GM12878 (cell line): ENCODE results near the gene EVI2B. TPM values are rescaled to one million over a fixed set of nuclear protein-coding genes. Genes with fewer than 3 reads are reported as not detected.

Experiments
- ATAC-seq: fragments of 200-7000 bp; cut with Tn5 transposase; 3 replicates; pipeline ENCODE4 v1.9.1; 2020; ENCODE audit warnings: mild to moderate bottlenecking, moderate library complexity
- Bru-seq: library from RNA; stranded (reverse); fragments of 400-500 nt; gene quantifications from one replicate; lab custom pipeline; 2021; lab: Mats Ljungman, UMichigan
- BruChase-seq, 2 experiments: library from RNA; stranded (reverse); fragments of 400-500 nt; gene quantifications; one replicate each; lab custom pipeline; 2021; lab: Mats Ljungman, UMichigan
- BruUV-seq: library from RNA; stranded (reverse); fragments of 400-500 nt; replicated peaks from 2 replicates; lab custom pipeline; 2021; lab: Mats Ljungman, UMichigan
- CTCF ChIA-PET: fragments of 300-600 bp; sonication (Branson Sonifier 250); formaldehyde crosslinking; extraction: SDS; loops from one replicate; lab custom pipeline; 2021; ENCODE audit warnings: inconsistent platforms; lab: Yijun Ruan, JAX
- POLR2A ChIA-PET: fragments of 350-600 bp; formaldehyde crosslinking; extraction: SDS; loops from one replicate; lab custom pipeline; 2021; ENCODE audit warnings: inconsistent platforms; lab: Charles Lee
- RAD21 ChIA-PET: fragments of 300-600 bp; sonication (Branson Sonifier 250); formaldehyde crosslinking; loops from one replicate; lab custom pipeline; 2023; ENCODE audit warnings: antibody characterized with exemption; ENCODE audit not compliant: unreplicated experiment; lab: Charles Lee
- SMC1A ChIA-PET: fragments of 300-600 bp; sonication (Branson Sonifier 250); formaldehyde crosslinking; loops from one replicate; lab custom pipeline; 2023; ENCODE audit not compliant: unreplicated experiment, uncharacterized antibody; lab: Charles Lee
- DNase-seq: peaks from one replicate; pipeline ENCODE4 v3.0.0-alpha.2; 2011; ENCODE audit warnings: low read depth, low spot score
- FAIRE-seq: peaks from 3 replicates; lab custom pipeline; 2011; peaks lifted over from hg19 to GRCh38; lab: Jason Lieb, UNC
- H2AFZ ChIP-seq: 2 replicates; pipeline ENCODE4 v1.6.0; 2011; ENCODE audit warnings: low read depth, low read length, control low read depth; ENCODE audit not compliant: control insufficient read depth
- H3K27ac ChIP-seq: 2 replicates; pipeline ENCODE4 v1.5.1; 2011; ENCODE audit warnings: control low read depth; ENCODE audit not compliant: control insufficient read depth, insufficient read depth
- H3K27me3 ChIP-seq, 2 experiments: replicated peaks in 1 of 2; 2 replicates each; pipeline versions ENCODE4 v1.6.0 to v1.6.1; 2011; ENCODE audit warnings: low read length in 1 of 2; ENCODE audit not compliant: control insufficient read depth in 2 of 2, insufficient read depth in 2 of 2
- H3K36me3 ChIP-seq, 2 experiments: 2 replicates each; pipeline ENCODE4 v1.5.1; 2011; ENCODE audit warnings: low read length in 1 of 2; ENCODE audit not compliant: control insufficient read depth in 2 of 2, insufficient read depth in 2 of 2
- H3K4me1 ChIP-seq: 2 replicates; pipeline ENCODE4 v1.6.1; 2011; ENCODE audit warnings: mild to moderate bottlenecking, low read length, moderate library complexity, mixed read lengths; ENCODE audit not compliant: control insufficient read depth, insufficient read depth
- H3K4me2 ChIP-seq: 2 replicates; pipeline ENCODE4 v1.6.0; 2011; ENCODE audit warnings: control low read depth; ENCODE audit not compliant: control insufficient read depth, insufficient read depth
- H3K4me3 ChIP-seq: fragments of 200-600 bp; sonication (generic); 2 replicates; pipeline ENCODE4 v1.5.1; 2016
- H3K79me2 ChIP-seq: 2 replicates; pipeline ENCODE4 v1.6.0; 2011; ENCODE audit warnings: low read length; ENCODE audit not compliant: control insufficient read depth, insufficient read depth
- H3K9ac ChIP-seq: 2 replicates; pipeline ENCODE4 v1.8.0; 2011; ENCODE audit warnings: low read length, control low read depth, mixed read lengths; ENCODE audit not compliant: control insufficient read depth, insufficient read depth
- H3K9me3 ChIP-seq: replicated peaks from 3 replicates; pipeline ENCODE4 v1.5.1; 2011; ENCODE audit warnings: mild to moderate bottlenecking, low read length; ENCODE audit not compliant: control insufficient read depth, insufficient read depth
- H4K20me1 ChIP-seq: 2 replicates; pipeline ENCODE4 v1.6.0; 2011; ENCODE audit not compliant: control insufficient read depth, insufficient read depth
- EGR1 ChIP-seq, 2 experiments: IDR thresholded peaks; 1 replicate in 1 of 2; 2 replicates in 1 of 2; pipeline ENCODE4 v1.6.1; 2011 to 2012; ENCODE audit warnings: low read depth in 2 of 2, low read length in 2 of 2, borderline replicate concordance in 1 of 2, mild to moderate bottlenecking in 1 of 2, moderate library complexity in 1 of 2
- HDAC6 ChIP-seq: fragments of 200-600 bp; sonication (generic); IDR thresholded peaks from one replicate; pipeline ENCODE4 v1.8.0; 2017; ENCODE audit warnings: antibody characterized with exemption; ENCODE audit not compliant: unreplicated experiment
- IKZF2 ChIP-seq, 2 experiments: fragments of 450-650 bp; IDR thresholded peaks; 2 replicates each; pipeline ENCODE4 v1.6.1; 2017; ENCODE audit warnings: mild to moderate bottlenecking in 2 of 2, moderate library complexity in 2 of 2
- KAT2A ChIP-seq: conservative IDR thresholded peaks from 2 replicates; pipeline ENCODE4 v1.6.1; 2011; ENCODE audit warnings: low read depth, low read length; ENCODE audit not compliant: control insufficient read depth
- SMARCA5 ChIP-seq: fragments of 450-650 bp; IDR thresholded peaks from 2 replicates; pipeline ENCODE4 v1.6.1; 2017; ENCODE audit warnings: mild to moderate bottlenecking
- SPI1 ChIP-seq: IDR thresholded peaks from 2 replicates; pipeline ENCODE4 v1.6.1; 2011; ENCODE audit warnings: low read depth, mild to moderate bottlenecking, low read length, moderate library complexity, borderline replicate concordance; ENCODE audit not compliant: insufficient read depth
- TAF1 ChIP-seq: IDR thresholded peaks from 2 replicates; pipeline ENCODE4 v1.6.1; 2011; ENCODE audit warnings: mild to moderate bottlenecking, low read depth, low read length, borderline replicate concordance
- ZBED1 ChIP-seq: IDR thresholded peaks from 2 replicates; pipeline ENCODE4 v1.6.1; 2016; ENCODE audit warnings: borderline replicate concordance
- WGBS: methylation state at CpG from one replicate; pipeline ENCODE4 v1.1.6; 2016; ENCODE audit warnings: low lambda C conversion rate; ENCODE audit not compliant: insufficient replicate concordance, insufficient coverage; ENCODE audit errors: missing lambda C conversion rate; 5-methylcytosine and 5-hydroxymethylcytosine counted together
- in situ Hi-C: fragments of 300-500 bp; cut with MboI; formaldehyde crosslinking; loops from 9 replicates; pipeline ENCODE4 v1.14.3; 2018; ENCODE audit warnings: mixed read lengths
- intact Hi-C: fragments of 100-400 bp; cut with micrococcal nuclease; formaldehyde crosslinking; loops from one replicate; pipeline ENCODE4 v1.14.2; 2022; ENCODE audit not compliant: unreplicated experiment
- long read RNA-seq, 2 experiments: library from polyadenylated mRNA; unstranded; transcript quantifications; one replicate each; pipeline ENCODE4 v2.0.0, GENCODE V29; 2019 to 2020
- polyA minus RNA-seq, 3 experiments: library from RNA; depleted of rRNA, polyadenylated mRNA; stranded (reverse); fragments of >200 nt; gene quantifications; 2 replicates each; pipeline ENCODE4 v1.2.3, GENCODE V29; 2011
- polyA plus RNA-seq, 11 experiments: library from polyadenylated mRNA; depleted of rRNA in 4 of 11; unstranded in 6 of 11; stranded (reverse) in 5 of 11; fragments of >200 nt; fragmentation: Nextera tagmentation in 4 of 11; fragmentation: Illumina TruSeq in 1 of 11; extraction: Ambion mirVana in 4 of 11; extraction: Trizol in 1 of 11; gene quantifications; 1 replicate in 1 of 11; 2 replicates in 10 of 11; pipeline versions ENCODE4 v1.2.1 to v1.2.3, GENCODE V29; 2011 to 2016; ENCODE audit warnings: inconsistent platforms in 2 of 11, missing spikeins in 2 of 11, low read depth in 1 of 11
- total RNA-seq, 4 experiments: library from RNA; depleted of rRNA in 3 of 4; stranded (reverse); fragments of >200 nt in 3 of 4; fragmentation: Illumina TruSeq in 1 of 4; extraction: Trizol in 1 of 4; gene quantifications; 2 replicates each; pipeline versions ENCODE4 v1.2.1 to v1.2.3, GENCODE V29; 2013 to 2021
- TF ChIP-seq, protein P1 (sequence below): fragments of 150-350 bp; IDR thresholded peaks from 2 replicates; pipeline ENCODE4 v1.6.1; 2016; ENCODE audit warnings: low read depth, low read length

The EVI2B gene, protein sequence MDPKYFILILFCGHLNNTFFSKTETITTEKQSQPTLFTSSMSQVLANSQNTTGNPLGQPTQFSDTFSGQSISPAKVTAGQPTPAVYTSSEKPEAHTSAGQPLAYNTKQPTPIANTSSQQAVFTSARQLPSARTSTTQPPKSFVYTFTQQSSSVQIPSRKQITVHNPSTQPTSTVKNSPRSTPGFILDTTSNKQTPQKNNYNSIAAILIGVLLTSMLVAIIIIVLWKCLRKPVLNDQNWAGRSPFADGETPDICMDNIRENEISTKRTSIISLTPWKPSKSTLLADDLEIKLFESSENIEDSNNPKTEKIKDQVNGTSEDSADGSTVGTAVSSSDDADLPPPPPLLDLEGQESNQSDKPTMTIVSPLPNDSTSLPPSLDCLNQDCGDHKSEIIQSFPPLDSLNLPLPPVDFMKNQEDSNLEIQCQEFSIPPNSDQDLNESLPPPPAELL
- total RNA-seq (2013; cell fraction: nucleolus; rRNA removed) = 28.3 and 30.5 TPM in 2 replicates
- 35.9 and 38.8 TPM in 2 replicates for total RNA-seq (2014; rRNA removed)
- 65.3 and 67.2 TPM in 2 replicates for total RNA-seq (2014; rRNA removed; fragmentation: Illumina TruSeq; extraction: Trizol)
- total RNA-seq (2021) = 51.0 and 52.7 TPM in 2 replicates
- 83.9 TPM for polyA plus RNA-seq (2011; ENCODE audit: low read depth)
- polyA plus RNA-seq (2011; rRNA removed) = 124 and 173 TPM in 2 replicates
- 44.4 and 50.2 TPM in 2 replicates for polyA plus RNA-seq (2011; cell fraction: cytosol; rRNA removed)
- polyA plus RNA-seq (2011; cell fraction: nucleus; rRNA removed) = 29.3 and 30.8 TPM in 2 replicates
- 120 and 126 TPM in 2 replicates for polyA plus RNA-seq (2012)
- 195 and 268 TPM in 2 replicates for polyA plus RNA-seq (2014; fragmentation: Illumina TruSeq; extraction: Trizol)
- 10 to 100 TPM; 49.2 to 64.4 TPM for polyA plus RNA-seq (2014; fragmentation: Nextera tagmentation; extraction: Ambion mirVana)
- 44.8 and 51.3 TPM in 2 replicates for polyA plus RNA-seq (2014; rRNA removed)
- polyA plus RNA-seq (2016; fragmentation: Nextera tagmentation; extraction: Ambion mirVana) = 10 to 100 TPM; 26.2 to 32.0 TPM
- polyA minus RNA-seq (2011; rRNA and poly(A)+ RNA removed) = 31.2 and 67.4 TPM in 2 replicates
- polyA minus RNA-seq (2011; cell fraction: cytosol; rRNA and poly(A)+ RNA removed) = 12.3 and 14.2 TPM in 2 replicates
- 9.7 and 17.0 TPM in 2 replicates for polyA minus RNA-seq (2011; cell fraction: nucleus; rRNA and poly(A)+ RNA removed)
- Bru-seq, nascent RNA = percentile 97 among the genes with signal in this experiment
- percentile 99 among the genes with signal in this experiment for BruChase-seq, experiment 1, labeled RNA remaining after a 6-hour chase
- BruChase-seq, experiment 2, labeled RNA remaining after a 2-hour chase = percentile 99 among the genes with signal in this experiment
- long read RNA-seq, experiment 1, transcript EVI2B-201 (2 exons, 1,999 nt) = major isoform, 29 of 34 reads
- long read RNA-seq, experiment 1, partial matches to known transcripts = 3 of 34 reads
- long read RNA-seq, experiment 1, other reads (novel, unspliced or antisense) = 1 of 34 reads
- long read RNA-seq, experiment 2, transcript EVI2B-201 (2 exons, 1,999 nt) = major isoform, 59 of 87 reads
- long read RNA-seq, experiment 2, partial matches to known transcripts = 0 of 87 reads
- long read RNA-seq, experiment 2, other reads (novel, unspliced or antisense) = 27 of 87 reads

DNA sequence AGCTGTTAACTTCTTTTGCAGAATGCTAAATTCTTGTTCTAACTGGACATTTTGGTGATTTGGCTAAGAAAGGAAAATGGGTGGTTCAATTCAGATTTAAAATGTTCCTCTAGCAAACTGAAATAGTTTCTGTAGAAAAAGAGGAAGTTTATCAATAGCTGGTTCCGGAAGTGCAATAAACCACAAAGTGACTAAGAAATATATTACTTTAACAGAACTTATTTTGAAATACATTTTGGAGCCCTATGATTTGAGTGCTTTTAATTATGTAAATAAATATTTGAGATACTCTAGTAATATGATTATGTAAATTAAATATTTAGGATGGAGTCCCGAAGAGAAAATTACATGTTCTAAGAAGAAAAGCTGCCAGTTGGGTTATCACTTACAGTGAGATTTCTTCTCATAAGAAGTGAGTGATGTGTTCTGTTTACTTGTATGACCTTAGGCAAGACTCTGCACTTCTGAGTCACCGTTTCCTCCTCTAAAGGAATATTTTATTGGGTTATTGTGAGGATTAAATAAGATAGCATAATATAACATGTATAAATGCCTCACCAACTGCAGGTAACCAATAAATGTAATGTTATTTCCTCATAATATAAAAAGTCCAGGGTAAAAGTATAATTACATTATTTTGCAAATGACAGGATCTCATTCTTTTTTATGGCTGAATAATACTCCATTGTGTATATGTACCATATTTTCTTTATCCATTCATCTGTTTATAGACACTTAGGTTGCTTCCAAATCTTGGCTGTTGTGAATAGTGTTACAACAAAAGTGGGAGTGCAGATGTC, at the start of gene EVI2B:
TSS of gene EVI2B (minus strand) at position 73 of the 800 bp plus-strand sequence. CDS start 8,445 bp downstream, outside the sequence.
- DNase-seq (peak; percentile 66), FAIRE-seq (peak; percentile 23), ATAC-seq (peak; percentile 30)
- H3K4me1 ChIP-seq = peaks cover 11% of the 10 kb centered on the region
- POLR2A ChIA-PET = interaction anchor here (0.6 kb wide), 2 partner anchors 53 to 215 kb away, joined by 3 read pairs; no protein-coding TSS in a partner anchor
- 1% methylated on average over 3 of the region's 3 CpGs for WGBS
- peak within 1 kb of the TSS; percentile 95 for H3K27ac ChIP-seq
- no TSS peak for BruUV-seq
- intact Hi-C loops (loop anchor here (10.0 kb wide), 1 partner anchor 591 kb away; the partner anchor contains the start of gene UTP6), in situ Hi-C loops (no loop called here)
- no peaks in the 10 kb centered on the region; the same call in 2 of the 3 replicates for H3K9me3 ChIP-seq
- peak within 1 kb of the TSS; percentile 77 for H3K4me3 ChIP-seq
- CTCF ChIA-PET = interaction anchor here (0.8 to 10.7 kb wide), 4 partner anchors 11 to 203 kb away, joined by 3 to 80 read pairs (median 4); no protein-coding TSS in a partner anchor
- no peaks in the 10 kb centered on the region for H4K20me1 ChIP-seq
- H3K27me3 ChIP-seq = no peaks in the 10 kb centered on the region
- SMC1A ChIA-PET = interaction anchor here (0.7 to 8.0 kb wide), 4 partner anchors 57 to 221 kb away, joined by 3 to 86 read pairs (median 4); no protein-coding TSS in a partner anchor
- H3K9ac ChIP-seq = peak within 1 kb of the TSS; percentile 93
- H2AFZ ChIP-seq = no peak within 1 kb of the TSS
- H3K79me2 ChIP-seq = peaks cover 87% of the 10 kb centered on the region
- RAD21 ChIA-PET = interaction anchor here (0.8 to 2.1 kb wide), 6 partner anchors 8 to 174 kb away, joined by 4 to 7 read pairs (median 5); partner anchors contain the start of gene EVI2A
- H3K36me3 ChIP-seq = no peaks in the 10 kb centered on the region
- peak within 1 kb of the TSS; percentile 78 for H3K4me2 ChIP-seq
- TF ChIP-seq, protein P1, sequence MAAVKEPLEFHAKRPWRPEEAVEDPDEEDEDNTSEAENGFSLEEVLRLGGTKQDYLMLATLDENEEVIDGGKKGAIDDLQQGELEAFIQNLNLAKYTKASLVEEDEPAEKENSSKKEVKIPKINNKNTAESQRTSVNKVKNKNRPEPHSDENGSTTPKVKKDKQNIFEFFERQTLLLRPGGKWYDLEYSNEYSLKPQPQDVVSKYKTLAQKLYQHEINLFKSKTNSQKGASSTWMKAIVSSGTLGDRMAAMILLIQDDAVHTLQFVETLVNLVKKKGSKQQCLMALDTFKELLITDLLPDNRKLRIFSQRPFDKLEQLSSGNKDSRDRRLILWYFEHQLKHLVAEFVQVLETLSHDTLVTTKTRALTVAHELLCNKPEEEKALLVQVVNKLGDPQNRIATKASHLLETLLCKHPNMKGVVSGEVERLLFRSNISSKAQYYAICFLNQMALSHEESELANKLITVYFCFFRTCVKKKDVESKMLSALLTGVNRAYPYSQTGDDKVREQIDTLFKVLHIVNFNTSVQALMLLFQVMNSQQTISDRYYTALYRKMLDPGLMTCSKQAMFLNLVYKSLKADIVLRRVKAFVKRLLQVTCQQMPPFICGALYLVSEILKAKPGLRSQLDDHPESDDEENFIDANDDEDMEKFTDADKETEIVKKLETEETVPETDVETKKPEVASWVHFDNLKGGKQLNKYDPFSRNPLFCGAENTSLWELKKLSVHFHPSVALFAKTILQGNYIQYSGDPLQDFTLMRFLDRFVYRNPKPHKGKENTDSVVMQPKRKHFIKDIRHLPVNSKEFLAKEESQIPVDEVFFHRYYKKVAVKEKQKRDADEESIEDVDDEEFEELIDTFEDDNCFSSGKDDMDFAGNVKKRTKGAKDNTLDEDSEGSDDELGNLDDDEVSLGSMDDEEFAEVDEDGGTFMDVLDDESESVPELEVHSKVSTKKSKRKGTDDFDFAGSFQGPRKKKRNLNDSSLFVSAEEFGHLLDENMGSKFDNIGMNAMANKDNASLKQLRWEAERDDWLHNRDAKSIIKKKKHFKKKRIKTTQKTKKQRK = no peak
- 0 out of 4 replicates have a peak, but pooled peaks have one; percentile 2 to 18 for TF ChIP-seq IKZF2 (IDR thresholded peaks at IDR 0.05)
- peak; percentile 61; the same call in 1 of the 2 replicates for TF ChIP-seq TAF1
- TF ChIP-seq SMARCA5 = 0 out of 2 replicates have a peak, but pooled peaks have one; percentile 66
- TF ChIP-seq ZBED1 = 0 out of 2 replicates have a peak, but pooled peaks have one; percentile 27
- no peak for TF ChIP-seq HDAC6
- TF ChIP-seq SPI1 = no peak
- no peak for TF ChIP-seq EGR1 (IDR thresholded peaks at IDR 0.05; ENCODE audit: borderline replicate concordance in 1 of 2, low read depth in 2 of 2, low read length in 2 of 2)
- TF ChIP-seq KAT2A = no peak
